Left kidney (tissue), 2 donors: ENCODE data around the gene PALLD. TPM values are rescaled to one million over a fixed set of nuclear protein-coding genes. Genes with fewer than 3 reads are reported as not detected.

Source experiments
- DNase-seq: peaks from one replicate; pipeline ENCODE4 v3.0.0-alpha.2; 2013
- polyA plus RNA-seq: library from polyadenylated mRNA; unstranded; fragments of 120-200 nt; gene quantifications from one replicate; pipeline ENCODE4 v1.2.1, GENCODE V29; 2013; ENCODE audit not compliant: insufficient read length

Gene PALLD
- polyA plus RNA-seq, 1 donor = 203 TPM

GRCh38 chr4:168643796-168644159, 146.9 kb downstream of the PALLD start:
- no peak for DNase-seq

- no peak for DNase-seq
These were observed 149.3 kb downstream of the PALLD start for GRCh38 chr4:168646001-168646768.

- DNase-seq = no peak
These were observed 151.0 kb downstream of the PALLD start for GRCh38 chr4:168647646-168648375.

- no peak for DNase-seq
These were observed 151.6 kb downstream of the PALLD start for GRCh38 chr4:168648494-168648893.

- DNase-seq = no peak
These were observed 152.1 kb downstream of the PALLD start for GRCh38 chr4:168648929-168649328.

DNA sequence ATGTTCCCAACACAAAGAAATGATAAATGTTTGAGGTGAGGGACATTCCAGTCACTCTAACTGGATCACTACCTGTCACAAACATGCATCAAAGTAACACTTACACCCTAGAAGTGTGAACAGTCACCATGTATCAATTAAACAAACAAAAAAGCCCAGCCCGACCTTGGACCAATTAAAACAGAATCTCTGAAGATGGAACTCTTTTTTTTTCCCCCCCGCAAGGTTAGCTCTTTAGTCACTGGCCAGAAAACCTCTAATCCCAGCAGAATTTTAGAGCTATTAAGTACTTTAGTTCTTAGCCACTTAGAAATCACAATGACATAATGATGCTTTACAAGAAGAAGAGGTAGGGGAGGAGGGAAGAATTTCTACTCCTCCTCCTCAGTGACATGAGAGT, 154.5 kb downstream of the PALLD start:
- no peak for DNase-seq

- no peak for DNase-seq
These were observed 155.0 kb downstream of the PALLD start for GRCh38 chr4:168651864-168652263.

- DNase-seq = no peak
These were observed 155.9 kb downstream of the PALLD start for GRCh38 chr4:168652755-168653154.

- no peak for DNase-seq
These were observed 157.4 kb downstream of the PALLD start for GRCh38 chr4:168654104-168654847.

DNA sequence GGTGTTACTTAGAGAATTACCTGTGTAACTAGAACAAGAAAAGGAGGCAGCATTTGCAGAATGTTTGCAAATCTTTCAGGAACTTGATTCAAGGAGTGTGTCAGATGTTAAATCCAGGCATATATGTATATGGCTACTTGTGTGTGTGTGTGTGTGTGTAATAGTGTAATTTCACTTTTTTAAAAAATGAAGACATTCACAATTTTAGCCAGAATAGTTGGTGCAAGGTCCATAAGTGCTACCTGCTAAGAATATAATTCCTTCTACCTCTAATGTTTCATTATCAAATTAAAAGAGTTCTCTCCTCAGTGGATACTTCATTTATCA, 158.0 kb downstream of the PALLD start:
- no peak for DNase-seq

GRCh38 chr4:168655182-168655581, 158.3 kb downstream of the PALLD start:
- DNase-seq = no peak

GRCh38 chr4:168656055-168656660, 159.3 kb downstream of the PALLD start:
- DNase-seq = no peak

GRCh38 chr4:168656946-168657473, 160.2 kb downstream of the PALLD start:
- no peak for DNase-seq

- no peak for DNase-seq
These were observed 161.9 kb downstream of the PALLD start for GRCh38 chr4:168658751-168659150.

DNA sequence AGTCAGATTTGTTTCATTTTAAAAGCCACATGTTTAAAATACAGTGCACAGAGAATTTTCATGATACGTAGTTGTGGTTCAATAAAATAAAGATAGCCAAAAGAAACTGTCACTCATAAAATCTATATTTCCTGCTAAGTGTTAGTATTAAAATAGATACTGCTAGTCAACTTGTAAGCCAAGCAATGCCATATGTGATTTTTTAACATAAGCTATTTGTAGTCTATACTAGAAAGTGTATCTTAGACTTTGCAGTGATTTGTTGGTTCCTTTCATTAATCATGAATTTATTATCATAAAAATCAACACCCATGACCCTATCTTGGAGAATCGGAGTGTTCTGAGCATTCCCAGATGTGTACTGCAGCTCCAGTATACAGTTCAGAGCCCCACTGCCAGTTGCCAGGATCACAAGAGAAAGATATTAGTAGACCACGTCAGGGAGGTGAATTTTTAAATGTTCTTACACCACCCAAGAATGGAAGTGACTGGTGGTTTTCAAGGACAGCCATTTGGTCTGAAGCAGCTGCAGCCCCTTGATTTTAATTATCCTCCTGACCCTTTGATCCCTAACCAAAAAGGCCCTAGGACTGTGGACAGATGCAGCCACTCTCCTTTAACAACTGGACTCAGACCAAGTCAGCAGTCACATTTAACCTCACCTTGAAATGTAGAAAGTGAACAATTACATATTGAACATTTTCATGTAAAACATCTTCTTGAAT, 163.1 kb downstream of the PALLD start:
- DNase-seq = no peak

- DNase-seq = no peak
These were observed 165.6 kb downstream of the PALLD start for GRCh38 chr4:168662297-168662984.

DNA sequence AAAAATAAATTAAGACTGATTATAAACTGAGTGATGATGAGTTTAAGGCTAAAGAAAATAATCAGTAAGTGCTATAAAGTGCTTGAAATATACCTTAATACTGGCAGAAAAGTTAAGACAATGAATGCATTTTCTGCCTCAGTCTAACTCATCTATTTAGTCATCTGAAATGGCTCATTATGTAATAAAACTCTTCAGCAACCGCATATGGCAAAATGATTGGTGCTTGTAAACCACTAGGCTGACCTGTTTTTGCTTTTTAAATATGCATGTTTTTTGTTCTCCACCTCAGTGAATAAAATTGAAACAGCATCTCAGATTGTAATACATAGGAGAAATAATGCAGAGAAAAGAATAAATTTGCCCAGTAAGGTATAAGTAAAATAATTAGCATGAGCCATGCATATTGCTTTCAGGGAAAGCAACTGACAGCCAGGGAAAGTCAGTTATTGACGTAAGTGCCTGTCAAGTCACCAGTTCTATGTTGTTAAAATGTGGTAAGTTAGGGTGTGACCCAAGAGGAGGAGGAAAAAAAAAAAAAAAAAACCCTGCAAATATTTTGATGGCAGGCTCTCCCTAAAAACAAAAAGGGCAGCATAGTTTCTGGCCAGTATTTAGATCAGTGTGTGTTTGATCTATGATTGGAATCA, 167.5 kb downstream of the PALLD start:
- DNase-seq = no peak

DNA sequence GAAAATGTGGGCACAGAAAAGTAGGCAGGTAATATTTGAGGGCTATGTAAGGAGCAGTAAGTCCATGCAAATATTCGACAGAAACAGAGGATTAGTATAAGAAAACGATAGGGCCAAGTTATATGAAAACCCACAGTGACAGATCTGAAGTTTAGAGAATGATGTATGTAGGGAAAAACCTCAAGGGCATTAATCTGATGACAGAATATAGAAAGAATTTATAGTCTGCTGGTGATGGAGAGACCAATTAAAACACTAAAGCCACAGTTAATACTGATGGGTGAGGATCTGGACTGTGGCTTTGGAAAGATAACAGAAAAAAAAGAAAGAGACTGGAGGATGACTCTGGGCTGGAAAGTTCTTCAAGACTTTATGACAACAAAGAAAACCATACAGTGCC, 169.7 kb downstream of the PALLD start:
- no peak for DNase-seq

GRCh38 chr4:168667376-168667775, 170.5 kb downstream of the PALLD start:
- DNase-seq = no peak

DNA sequence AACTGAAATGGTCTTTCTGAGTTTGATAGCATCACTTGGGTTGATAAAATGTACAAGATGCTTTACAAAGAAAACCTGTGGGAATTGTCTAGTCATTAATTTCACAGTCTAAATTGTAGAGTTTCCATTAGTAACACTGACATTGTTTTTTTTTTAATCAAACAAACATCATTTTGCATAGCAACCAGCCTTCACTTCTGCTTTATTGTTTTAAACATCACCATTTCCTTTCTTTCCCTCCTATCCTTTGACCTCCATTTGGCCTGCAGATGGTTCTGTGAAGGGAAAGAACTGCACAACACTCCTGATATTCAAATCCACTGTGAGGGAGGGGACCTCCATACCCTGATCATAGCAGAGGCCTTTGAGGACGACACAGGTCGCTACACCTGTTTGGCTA, 171.1 kb downstream of the PALLD start:
- DNase-seq = no peak

- DNase-seq = no peak
These were observed 176.6 kb downstream of the PALLD start for GRCh38 chr4:168673476-168673875.
